ENCODE measurements around the gene KBTBD2.
"Not testable (repeated sequence)": the region's sequence is repeated elsewhere in the genome, so short reads cannot be mapped to it uniquely, and the experiment has no call there.

Gene KBTBD2

GRCh38 chr7:32855837-32856775 lies 35.5 kb downstream of the KBTBD2 start:
- not testable (repeated sequence) for DNase-seq (ENCODE audit: low read depth in 4 of 4, low spot score in 1 of 4)

GRCh38 chr7:32850654-32851053 lies 40.9 kb downstream of the KBTBD2 start:
- DNase-seq (ENCODE audit: low read depth in 4 of 4, low spot score in 1 of 4) = not testable (repeated sequence)

GRCh38 chr7:32848655-32849054 lies 42.9 kb downstream of the KBTBD2 start:
- DNase-seq (ENCODE audit: low read depth in 4 of 4, low spot score in 1 of 4) = not testable (repeated sequence)

- peak; percentile 81 to 91 (median 85) for DNase-seq (ENCODE audit: low read depth in 4 of 4, low spot score in 1 of 4)
Measured at GRCh38 chr7:32846630-32847225, 44.8 kb downstream of the KBTBD2 start.

- DNase-seq (ENCODE audit: low read depth in 4 of 4, low spot score in 1 of 4) = not testable (repeated sequence)
Measured at GRCh38 chr7:32844748-32845147, 46.8 kb downstream of the KBTBD2 start.

- not testable (repeated sequence) for DNase-seq (ENCODE audit: low read depth in 4 of 4, low spot score in 1 of 4)
Measured at GRCh38 chr7:32843763-32844162, 47.8 kb downstream of the KBTBD2 start.

GRCh38 chr7:32839846-32840245 lies 51.7 kb downstream of the KBTBD2 start:
- not testable (repeated sequence) for DNase-seq (ENCODE audit: low read depth in 4 of 4, low spot score in 1 of 4)

- not testable (repeated sequence) for DNase-seq (ENCODE audit: low read depth in 4 of 4, low spot score in 1 of 4)
Measured at GRCh38 chr7:32828996-32829752, 62.4 kb downstream of the KBTBD2 start.
